NCI-H146 (cell line): ENCODE data around the gene LRGUK.
"Not testable (repeated sequence)": the region's sequence is repeated elsewhere in the genome, so short reads cannot be mapped to it uniquely, and the experiment has no call there.

Experiments used
- DNase-seq: peaks from one replicate; lab custom pipeline; 2025; lab: John Stamatoyannopoulos, UW

Gene LRGUK

GRCh38 chr7:134246761-134247160 lies 119.6 kb downstream of the LRGUK start:
- no peak for DNase-seq

- no peak for DNase-seq
Measured at GRCh38 chr7:134248196-134248595, 121.1 kb downstream of the LRGUK start.

- DNase-seq, result no peak
Measured at GRCh38 chr7:134254311-134254710, 127.2 kb downstream of the LRGUK start.

- DNase-seq, result no peak
Measured at GRCh38 chr7:134255814-134256213, 128.7 kb downstream of the LRGUK start.

DNA sequence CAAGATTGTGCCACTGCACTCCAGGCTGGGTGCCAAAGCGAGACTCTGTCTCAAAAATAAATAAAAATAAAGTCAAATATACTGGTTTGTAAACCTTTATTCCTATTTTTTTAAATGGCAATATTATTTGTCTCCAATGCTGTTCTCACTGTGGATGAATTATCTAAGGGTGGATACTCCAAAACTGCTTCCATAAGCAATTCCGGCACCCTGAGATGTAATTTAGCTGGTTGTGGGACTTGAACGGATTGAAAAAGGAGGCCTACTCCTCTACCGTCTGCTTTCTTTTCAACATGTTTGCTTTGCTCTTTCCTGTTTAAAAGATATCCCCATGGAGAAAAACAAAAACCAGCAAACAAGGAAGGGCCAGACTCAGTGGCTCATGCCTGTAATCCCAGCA lies 135.2 kb downstream of the LRGUK start:
- DNase-seq, result no peak

DNA sequence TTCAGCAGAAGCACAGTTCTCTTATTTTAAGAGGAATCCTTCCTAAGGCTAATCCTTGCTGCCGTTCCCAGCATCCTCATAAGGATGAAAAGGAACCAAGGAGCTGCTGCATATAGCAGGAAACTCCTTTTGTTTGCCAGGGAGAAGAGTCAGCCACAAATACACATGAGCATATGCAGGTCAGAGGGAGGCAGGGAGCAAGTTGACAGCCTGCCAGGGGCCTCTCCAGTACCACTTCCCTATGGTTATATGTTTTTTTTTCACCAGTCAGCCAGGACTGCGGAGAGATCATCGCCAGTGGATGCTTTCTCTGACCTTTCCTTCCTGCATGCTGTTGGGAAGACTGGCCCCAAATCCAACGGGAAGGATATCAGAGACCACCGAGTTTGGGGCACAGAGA lies 149.8 kb downstream of the LRGUK start:
- DNase-seq, result no peak

DNA sequence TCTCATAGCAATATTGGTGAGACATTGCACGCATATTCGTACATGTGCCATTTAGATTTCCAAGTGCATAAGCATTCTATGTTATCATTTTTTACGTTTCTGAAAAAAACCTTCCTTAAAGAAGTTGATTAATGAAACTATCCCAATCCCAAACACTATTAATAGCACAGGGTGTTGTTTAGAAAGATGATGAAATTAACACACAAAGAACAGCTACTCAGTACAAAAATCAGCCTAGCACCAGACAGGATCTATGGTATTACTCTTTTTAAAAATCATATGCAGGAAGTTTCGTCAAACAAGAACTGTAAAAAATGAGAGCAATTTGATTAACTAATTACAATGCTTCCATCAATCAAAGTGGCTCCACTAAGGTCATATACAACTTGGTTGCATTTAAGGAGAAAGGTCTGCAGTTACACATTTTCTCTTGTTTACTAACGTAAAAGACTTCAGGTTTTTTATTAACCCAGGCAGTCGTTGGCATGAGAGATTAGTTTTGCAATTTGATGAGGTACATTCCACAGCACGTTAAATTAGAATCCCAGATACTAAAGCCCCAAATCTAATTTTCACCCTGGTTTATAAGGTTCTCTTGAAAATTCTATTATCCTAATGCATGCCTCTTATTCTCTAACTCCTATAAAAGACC lies 151.5 kb downstream of the LRGUK start:
- DNase-seq, result no peak

DNA sequence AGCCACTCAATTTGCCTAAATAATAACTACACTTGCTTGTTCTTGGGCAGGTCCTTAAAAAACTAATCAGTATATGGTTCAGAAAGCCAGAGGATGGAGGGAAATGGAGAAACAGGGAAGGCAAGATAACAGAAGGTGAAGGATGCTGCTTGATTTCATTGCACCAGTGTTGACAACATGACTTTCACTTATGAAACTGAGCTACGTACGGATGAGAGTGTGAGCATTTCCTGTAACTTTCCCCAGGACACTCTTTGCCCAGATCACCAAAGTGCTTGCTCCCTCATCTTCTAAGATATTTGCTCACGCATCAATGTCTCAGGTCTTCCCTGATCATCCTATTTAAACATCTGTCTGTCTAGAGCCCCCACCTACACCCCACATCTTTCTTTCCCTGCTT lies 152.2 kb downstream of the LRGUK start:
- DNase-seq, result no peak

GRCh38 chr7:134279898-134280297 lies 152.8 kb downstream of the LRGUK start:
- DNase-seq, result no peak

DNA sequence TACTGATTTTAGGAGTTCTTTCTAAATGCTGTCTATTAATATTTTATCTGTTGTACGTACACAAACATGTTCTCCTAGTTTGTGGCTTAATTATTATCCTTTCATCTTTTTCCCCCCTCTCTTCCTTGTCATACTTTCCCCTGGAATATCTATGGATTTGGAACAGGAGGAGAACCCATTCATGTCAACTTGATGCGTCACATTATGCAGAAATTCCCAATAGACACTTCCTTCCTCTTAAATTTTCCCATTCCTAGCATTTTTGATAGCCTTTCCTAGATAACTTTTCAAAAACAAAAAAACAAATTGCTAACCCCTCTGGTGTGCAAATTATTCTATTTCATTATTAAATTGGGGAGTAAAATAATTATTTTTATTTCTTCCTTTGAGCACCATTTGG lies 153.4 kb downstream of the LRGUK start:
- DNase-seq, result no peak

- no peak for DNase-seq
Measured at GRCh38 chr7:134284011-134284410, 156.9 kb downstream of the LRGUK start.

DNA sequence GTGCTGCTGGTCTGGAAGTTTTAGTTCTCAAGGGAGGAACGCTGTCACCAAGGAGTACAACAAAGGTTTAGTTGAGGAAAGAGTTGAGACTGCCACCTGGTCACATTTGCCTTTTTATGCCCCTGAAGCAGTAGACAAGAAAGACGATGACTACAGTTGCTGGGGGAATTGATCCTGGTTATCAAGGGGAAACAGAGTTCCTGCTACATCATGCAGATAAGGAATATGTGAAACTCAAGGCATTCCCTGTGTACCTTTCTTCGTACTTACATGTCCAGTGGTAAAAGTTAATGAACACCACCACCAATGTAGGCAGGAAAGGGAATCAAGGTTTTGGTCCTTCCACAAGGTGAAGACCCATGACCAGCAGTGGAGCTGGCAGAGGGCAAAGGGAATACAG lies 157.8 kb downstream of the LRGUK start:
- no peak for DNase-seq

DNA sequence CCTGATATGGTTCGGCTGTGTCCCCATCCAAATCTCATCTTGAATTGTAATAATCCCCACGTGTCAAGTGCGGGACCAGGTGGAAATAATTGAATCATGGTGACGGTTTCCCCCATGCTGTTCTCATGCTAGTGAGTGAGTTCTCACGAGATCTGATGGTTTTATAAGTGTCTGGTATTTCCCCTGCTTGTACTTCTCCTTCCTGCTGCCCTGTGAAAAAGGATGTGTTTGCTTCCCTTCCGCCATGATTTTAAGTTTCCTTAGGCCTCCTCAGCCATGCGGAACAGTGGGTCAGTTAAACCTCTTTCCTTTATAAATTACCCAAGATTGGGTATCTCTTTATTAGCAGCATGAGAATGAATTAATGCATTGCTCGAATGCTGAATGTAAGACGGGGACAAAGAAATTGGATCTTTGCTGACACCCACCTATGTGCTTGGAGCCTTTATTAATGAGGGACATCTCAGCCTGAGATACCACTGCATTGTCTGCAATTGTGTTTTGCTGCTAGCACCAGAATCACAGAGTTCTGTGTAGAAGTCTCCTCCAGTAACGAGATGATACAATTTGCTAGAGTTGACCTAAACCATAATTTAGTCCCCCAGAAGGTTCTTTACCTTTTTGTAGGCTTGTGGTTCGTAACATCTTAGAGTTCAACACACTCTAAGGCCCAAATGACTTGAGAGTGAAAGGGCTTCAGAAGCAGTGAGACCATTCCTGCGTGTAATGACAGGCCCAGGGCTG lies 160.9 kb downstream of the LRGUK start:
- no peak for DNase-seq

GRCh38 chr7:134289423-134289822 lies 162.3 kb downstream of the LRGUK start:
- no peak for DNase-seq

- no peak for DNase-seq
Measured at GRCh38 chr7:134289841-134290240, 162.7 kb downstream of the LRGUK start.

- no peak for DNase-seq
Measured at GRCh38 chr7:134290286-134290685, 163.1 kb downstream of the LRGUK start.

DNA sequence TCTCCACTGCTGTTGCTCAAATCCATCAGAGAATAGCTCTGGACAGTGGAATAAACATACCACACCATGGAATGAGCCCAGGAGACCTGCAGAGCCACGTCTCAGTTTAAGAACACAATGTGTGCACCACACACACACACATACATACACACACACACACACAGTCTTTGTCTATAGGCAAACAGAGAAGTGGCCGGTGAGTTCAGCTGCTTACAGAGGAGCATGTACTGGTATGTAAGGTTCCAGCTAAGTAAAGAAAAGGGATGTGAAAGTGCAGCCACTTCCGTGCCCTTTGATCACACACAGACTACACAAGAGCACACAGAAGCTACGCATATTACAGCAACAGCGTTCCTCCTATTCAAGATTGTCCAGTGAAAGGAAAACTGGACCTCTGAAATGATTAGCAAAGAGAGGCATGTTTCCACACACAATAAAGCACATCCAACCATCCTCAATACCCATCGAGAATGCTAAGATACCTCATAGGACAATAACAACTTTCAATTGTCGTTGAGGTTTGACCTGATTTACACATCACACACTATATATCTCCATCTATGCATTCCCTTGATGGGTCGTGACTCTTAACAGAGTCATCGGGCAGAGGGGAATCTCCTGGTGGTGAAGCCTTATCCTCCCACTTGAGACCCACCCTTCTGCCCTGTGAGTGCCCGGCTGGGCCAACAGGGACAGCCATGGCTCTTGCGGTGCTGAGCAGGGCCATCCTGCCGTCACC lies 166.0 kb downstream of the LRGUK start:
- DNase-seq, result no peak

DNA sequence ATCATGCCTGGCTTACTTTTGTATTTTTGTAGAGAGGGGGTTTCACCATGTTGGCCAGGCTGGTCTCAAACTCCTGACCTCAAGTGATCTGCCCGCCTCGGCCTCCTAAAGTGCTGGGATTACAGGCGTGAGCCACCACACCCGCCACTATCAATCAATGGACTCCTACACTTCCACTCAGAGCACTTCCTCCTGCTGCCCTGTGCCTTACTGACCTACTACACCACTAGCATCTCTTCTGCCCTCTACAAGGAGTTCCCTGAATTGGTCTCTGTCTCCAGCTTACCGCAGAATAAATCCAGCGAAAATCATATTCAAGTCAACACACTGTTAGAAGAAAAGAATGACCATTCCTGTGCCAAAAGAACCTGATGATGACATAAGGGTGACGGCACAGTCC lies 168.8 kb downstream of the LRGUK start:
- DNase-seq, result not testable (repeated sequence)

DNA sequence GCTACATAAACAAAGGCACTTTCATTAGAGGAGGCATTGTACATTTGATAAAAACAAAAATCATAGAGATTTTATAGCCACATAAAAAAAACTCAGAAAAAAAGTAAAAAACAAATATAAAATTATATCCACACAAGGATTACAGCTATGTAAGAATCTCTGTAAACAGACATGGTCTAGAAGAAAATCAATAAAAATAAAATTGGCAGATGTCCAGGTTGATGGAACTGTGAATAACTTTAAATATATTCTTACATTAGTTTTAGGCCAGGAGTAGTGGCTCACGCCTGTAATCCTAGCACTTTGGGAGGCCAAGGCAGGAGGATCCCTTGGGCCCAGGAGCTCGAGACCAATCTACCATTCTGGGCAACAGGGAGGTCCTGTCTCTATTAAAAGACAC lies 170.3 kb downstream of the LRGUK start:
- no peak for DNase-seq

DNA sequence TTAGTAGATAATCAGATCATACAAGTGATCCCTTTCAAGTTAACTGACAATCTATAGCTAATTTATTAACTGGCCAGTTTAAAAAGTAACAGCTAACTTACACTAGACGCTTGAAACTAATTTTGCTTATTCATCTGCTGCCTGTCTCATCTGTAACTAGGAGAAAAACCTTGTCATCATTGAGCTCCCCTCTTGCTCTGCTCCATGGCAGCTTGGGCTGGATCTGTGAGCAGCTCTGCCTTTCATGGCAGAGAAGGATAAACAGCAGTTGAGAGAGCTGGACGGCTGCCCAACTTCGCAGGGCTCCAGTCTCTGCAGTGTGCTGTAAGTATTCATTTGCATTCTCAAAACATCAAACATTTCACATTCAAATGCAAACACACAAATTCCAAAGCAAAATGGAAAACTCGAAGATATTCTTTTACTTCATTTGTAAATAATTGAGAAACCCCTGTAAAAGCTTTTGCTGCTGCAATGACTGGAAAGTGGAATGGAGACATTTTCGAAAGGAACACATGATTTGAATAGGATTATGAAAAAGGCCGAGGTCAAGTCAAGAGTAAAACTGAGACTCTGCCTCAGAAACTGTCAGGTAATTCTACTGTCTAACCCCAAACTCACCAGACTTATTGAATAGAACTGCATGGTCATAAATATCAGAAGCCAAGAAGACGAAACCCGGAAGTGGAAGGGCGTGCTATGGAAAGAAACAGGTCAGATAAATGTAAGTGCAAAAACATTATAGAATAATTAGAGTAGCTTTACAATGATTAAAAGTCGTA lies 172.0 kb downstream of the LRGUK start:
- no peak for DNase-seq

GRCh38 chr7:134300988-134301387 lies 173.8 kb downstream of the LRGUK start:
- DNase-seq, result no peak

- DNase-seq, result no peak
Measured at GRCh38 chr7:134301592-134301991, 174.5 kb downstream of the LRGUK start.
